Measurements from ENCODE around the gene LRRC25.

LRRC25 gene

DNA sequence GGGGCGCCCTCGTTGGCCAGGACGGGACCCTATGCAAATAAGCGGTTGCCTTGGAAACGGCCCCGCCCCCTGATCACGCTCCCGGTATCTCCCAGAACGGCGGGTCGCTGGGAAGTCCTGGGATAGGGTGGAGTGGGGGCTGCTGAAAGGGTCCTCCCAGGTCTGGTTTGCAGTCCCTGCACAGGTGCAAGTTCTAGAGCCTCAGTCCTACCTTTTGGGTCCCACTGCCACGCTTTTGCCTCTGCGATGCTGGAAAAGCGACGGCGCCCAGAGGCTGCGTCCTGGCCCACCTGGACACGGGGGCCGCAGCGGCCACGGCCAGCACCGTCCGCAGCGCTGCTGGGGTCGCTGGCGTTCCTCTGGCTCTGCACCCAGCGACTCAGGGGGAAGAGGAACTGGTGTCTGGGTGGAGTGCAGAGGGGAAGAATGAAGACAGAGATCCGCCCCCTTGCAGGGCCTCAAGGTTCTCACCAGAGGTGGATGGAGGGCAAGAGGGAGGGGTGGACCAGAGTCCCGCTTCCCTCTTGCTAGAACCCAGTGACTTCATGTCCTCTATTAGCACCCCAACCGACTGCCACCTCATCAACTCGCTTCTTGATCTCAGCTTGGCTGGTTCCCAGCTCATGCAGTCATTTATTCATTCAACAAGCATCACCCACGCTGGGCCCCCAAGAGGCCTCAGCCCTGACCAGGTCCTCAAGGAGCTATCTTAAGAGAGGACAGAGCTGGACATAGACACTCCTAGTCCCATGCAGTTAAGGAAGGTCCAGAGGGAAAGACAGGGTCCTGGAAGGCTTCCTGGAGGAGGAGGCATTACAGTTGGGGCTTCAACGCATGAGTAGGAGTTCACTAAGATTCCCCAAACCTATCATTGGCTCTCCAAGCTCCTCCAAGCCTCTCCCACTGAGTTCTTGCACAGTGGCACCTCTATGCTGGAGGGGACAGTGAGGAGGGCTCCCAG lies at the start of gene LRRC25:
Gene LRRC25, minus strand, starts transcription at position 381 of the 961 bp plus-strand sequence. CDS start 659 bp downstream, outside the sequence.
- DNase-seq (ENCODE audit: low read depth), result no peak

DNA sequence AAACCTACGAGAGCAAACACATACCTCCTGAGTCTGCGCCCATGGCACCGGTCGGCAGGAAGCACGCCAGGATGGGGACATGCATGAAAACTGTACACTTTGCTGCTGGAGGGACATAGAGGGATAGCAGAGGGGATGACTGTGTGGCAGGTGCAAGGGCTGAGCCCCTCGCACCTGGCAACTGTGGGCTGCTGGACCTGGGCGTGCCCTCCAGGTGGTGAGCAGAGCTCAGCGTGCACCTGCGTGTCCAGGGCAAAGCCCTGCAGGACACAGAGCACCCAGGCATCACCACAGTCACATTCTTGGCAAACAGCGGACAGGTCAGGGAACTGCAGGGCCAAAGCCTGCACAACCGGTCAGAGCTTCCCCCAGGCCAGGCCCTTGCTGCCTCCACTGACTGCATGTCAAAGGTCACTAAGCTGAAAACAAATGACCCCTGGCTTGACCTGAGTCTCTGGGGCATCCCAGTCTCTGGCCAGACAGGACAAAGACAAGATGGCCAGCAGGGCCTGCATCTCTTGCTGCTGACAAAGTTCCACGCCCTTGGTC lies 49.5 kb upstream of the LRRC25 start:
- no peak for DNase-seq (ENCODE audit: low read depth)

DNA sequence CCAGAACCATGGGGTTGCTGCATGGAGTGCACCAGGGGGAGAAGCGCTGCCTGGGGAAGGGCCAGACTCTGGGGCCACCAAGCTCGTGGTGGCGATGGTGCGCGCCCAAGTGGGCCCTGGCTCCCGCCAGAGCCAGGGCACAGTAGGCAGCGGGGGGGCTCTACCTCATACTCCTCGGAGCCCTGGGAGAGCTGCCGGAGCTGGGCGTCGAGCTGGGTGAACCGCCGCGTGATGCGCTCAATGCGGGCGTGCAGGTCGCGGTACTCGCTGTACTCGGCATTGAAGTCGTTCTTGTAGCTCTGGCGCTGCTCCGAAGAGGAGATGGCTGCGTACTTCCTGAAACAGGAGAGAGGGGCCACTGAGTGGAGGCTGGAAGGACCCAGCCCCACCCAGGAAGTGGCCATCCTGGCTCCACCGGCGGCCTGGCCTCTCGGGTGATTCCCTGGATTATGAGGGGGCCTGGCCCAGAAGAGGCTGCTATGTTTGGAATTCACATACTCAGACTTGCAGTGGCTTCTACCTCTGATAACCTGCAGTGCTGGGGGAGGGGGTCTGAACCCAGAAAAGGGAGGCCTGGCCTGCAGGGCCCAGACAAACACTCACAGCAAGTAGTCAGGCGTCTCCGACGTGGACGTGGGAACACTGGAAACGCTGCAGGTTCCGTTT lies 48.9 kb upstream of the LRRC25 start:
- DNase-seq (ENCODE audit: low read depth), result no peak

DNA sequence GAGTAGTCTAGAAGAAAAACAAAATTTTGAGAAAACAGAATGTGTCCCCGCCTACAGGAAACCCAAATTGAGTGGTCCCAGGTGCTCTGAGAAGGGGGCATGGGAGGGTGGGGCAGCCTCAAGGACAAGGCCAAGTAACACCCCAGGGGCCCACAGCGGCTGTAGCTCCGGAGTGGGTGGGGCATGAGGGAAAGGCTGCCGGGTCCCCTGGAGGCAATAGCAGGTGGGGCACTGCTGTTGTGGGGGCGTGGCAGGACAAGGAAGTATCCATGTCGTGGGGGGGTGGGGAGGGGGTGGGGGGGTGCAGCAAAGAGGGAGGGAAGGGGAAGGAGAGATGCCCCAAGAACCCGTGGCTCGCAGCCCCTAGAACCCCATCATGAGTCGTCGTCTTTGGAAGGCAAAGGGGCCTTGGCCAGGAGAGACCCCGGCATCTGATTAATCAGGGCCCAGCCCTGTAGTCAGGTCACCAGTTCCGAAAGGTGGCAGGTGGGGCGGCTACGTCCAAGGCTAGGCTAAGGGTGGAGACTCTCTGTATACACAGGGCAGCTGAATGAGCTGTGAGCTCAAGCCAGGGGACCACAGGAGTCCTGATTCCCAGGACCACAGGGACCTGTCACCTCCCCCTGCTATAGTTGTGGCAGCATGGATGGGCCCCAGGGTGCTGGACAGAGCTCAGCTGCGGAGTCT lies 48.0 kb upstream of the LRRC25 start:
- no peak for DNase-seq (ENCODE audit: low read depth)

DNA sequence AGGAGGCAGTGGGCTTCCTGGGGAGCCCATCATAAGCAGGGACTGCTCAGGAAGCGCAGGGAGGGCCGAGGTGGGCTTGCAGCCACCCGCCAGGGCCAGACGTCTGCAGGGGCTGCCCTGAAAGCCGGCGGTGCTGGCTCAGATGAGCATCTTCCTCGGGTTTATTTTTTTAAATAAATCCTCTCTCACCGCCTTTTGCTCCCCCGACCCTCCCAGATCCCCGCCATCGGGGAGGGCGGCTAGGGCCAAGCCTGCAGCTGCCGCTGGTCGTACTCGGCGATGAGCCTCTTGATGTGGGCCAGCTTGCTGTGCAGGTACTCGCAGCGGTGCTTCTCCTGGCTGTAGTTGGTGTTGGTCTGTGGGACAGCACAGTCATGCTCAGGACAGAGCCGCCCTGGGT lies 47.1 kb upstream of the LRRC25 start:
- no peak for DNase-seq (ENCODE audit: low read depth)

DNA sequence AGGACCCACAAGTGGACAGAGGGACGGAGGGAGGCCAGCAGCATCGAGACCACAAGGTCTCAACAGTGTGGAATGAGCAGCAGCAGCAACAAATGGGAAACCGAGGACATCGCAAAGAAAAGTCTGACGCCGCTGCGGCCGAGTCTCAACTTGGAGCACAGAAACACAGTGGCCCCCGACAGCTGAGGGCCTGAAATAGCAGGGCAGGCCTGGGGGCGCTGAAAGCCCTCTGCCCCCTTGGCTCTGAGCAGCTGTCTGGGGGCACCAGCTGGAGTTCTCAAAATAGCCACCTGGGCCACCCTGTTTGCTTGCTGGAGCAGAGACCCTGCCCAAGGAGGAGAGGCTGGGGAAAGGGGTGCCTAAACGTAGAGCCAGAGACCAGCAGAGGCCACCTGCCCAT lies 46.4 kb upstream of the LRRC25 start:
- no peak for DNase-seq (ENCODE audit: low read depth)

DNA sequence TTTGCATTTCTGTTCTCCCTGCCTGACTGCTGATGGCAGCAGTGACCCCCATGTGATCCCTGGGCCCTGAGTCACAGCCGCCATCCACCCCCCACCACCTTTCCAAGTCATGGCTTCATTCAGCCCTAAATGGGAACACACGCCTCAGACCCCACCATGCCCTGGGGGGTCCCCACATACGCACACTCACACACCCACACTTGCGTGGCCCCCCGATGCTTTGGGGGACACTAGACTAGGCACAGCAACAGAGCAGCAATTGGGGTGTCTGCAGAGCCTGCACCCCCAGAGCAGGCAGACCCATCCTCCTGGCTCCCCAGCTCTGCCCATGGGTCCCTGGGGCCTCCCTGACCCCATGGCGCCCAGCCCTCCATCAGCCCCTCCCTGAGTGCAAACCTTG lies 46.0 kb upstream of the LRRC25 start:
- no peak for DNase-seq (ENCODE audit: low read depth)

DNA sequence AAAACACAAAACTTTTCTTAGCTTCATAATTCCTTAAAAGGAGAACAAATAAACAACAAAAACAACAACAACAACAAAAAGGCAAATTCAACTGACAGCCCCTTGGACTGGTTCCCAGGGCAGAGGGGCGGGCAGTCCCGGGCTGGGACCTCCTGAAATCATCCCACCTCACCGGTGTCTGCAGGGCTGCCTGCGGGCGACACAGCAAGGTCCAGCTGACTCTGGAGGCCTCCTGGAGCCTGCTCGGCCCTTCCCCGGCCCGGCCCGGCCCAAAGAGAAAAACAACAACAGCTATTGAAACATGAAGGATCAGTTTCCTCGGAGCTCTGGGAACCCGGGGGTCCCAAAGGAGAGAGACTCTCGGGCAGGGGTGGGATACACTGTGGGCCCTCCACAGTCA lies 45.5 kb upstream of the LRRC25 start:
- no peak for DNase-seq (ENCODE audit: low read depth)

DNA sequence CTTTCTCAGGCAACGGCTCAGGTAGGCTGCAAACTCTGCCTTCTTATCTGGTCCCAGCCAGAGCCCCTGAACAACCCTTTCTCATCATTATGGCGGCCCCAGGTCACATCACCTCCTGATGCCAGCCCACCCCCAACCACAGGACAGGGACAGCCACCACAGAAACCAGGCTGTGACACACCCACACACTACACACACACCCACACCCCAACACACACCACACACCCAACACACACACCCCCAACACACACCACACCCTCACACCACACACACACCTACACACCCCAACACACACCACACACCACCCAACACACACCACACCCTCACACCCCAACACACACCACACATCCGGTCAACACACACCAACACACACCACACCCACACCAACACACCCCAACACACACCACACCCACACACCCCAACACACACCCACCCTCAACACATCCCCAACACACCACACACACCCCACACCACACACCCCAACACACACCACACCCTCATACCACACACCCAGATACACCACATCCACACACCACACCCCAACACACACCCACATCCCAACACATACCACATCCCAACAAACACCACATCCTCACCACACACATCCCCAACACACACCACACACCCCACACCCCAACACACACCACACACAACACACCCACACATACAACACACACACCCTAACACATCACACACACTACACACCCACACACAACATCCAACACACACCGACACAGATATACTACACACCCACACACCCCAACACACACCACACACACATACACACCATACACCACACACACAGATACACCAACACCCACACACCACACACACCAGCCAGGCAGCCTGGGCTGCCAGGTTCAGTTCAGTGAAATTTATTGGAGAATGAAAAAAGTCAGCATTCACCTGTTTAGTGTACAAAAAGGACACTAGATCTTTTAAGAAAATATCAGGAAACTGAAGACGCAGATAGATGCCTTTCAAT lies 44.7 kb upstream of the LRRC25 start:
- no peak for DNase-seq (ENCODE audit: low read depth)

DNA sequence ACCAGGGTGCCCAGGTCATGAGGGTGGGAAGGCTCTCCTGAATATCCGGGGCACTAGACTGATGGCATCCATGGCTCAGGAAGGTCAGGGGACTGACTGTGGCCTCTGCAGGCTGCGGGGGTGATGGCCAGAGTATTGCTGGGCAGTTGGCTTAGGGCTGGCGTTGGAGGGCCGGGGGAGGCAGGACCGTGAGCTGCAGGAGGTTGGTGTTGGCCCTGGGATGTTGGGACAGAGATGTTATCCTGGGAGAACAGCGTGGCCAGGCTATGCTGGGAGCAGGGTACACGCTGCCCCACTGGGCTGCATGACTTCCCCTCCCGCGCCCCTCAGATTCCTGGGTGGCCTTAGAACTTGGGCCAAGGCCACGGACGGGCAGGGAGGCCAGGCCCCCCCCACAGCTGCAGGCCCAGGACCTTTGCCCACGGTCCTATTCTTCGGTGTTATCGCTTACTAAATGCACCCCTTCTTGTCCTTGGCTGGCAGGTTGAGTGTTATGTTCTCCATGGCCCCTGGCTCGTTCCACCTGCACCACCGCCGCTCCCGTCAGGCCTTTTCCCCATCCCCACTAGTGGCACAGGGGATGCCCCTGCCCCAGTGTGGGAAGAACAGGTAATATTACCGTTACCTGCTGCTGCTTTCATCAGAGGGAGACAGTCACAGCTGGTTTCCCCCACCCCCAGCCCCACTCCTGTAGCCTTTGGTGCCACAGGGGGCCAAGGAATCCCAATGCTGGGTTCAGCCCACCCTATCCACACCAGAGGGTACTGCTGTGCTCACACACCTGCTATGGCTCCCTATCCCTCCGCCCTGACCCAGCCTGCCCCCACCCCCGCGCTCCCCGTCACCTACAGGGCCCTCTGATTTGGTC lies 43.7 kb upstream of the LRRC25 start:
- DNase-seq (ENCODE audit: low read depth), result no peak

DNA sequence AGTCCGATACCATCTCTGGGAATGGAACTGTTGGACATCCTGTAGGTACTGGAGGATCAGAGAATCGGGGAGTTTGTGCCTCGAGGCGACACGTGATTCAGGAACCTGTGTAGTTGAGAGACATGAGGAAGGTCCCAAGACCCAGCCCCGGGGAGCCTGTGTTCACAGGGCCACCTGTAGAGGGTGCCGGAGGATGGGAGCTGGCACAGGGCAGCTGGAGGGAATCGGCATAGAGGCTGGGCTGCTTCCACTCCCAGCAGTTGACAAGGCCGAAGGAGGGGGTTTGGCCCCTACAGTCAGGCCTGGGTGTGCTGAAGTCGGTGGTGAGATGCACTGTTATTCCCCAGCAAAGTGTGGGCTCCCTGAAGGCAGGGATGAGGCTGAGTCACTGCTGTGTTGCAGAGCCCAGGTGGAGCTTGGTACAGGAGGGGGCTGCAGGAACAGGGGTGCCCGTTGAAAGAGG lies 43.0 kb upstream of the LRRC25 start:
- DNase-seq (ENCODE audit: low read depth), result no peak

DNA sequence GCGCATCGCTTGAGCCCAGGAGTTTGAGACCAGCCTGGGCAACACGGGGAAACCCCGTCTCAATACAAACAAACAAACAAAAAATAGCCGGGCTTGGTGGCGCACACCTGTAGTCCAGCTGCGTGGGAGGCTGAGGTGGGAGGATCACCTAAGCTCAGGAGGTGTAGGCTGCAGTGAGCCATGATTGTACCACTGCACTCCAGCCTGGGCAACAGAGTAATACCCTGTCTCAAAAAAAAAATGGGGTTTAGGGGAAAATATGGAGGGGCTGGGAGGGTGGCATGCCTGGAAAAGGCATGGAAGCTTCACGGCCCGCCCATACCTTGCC lies 42.5 kb upstream of the LRRC25 start:
- DNase-seq (ENCODE audit: low read depth), result no peak

DNA sequence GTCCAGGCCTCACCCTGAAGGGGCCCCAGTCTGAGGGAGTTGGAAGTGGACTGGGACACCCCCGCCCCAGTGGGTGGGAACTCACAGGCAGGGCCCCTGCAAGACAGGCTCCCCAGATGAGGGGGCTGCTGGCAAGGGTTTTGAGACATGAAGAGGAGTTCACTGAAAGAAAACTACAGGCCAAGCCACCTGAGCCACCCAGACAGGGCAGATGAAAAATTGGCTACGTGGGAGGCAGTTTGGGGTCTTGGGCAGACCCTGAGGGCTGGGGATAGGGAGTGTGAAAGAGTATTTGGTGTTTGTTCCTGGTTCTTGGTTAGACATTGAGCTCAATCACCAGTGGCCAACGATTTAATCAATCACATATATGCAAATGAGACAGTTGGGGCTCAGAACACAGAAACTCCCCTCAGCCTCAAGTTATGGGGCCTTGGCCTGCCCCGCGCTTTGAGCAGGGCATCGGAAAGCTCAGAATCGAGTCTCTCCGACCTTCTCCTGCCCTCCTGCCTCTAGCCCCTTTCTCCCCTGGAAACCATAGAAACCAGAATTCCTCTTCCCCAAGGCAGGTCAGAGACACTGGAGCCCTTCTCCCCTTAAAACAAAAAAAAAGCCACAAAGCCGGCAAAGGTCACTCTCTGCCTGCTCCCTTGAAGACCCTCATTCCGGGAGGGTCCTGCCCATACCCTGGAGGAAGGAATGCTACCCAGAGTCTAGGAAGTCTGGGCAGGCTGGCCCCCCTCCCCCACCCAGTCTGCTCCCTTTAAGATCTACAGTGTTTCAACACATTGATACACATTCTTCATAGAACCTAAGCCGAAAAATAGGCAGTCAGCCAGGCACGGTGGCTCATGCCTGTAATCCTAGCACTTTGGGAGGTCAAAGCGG lies 41.8 kb upstream of the LRRC25 start:
- no peak for DNase-seq (ENCODE audit: low read depth)

DNA sequence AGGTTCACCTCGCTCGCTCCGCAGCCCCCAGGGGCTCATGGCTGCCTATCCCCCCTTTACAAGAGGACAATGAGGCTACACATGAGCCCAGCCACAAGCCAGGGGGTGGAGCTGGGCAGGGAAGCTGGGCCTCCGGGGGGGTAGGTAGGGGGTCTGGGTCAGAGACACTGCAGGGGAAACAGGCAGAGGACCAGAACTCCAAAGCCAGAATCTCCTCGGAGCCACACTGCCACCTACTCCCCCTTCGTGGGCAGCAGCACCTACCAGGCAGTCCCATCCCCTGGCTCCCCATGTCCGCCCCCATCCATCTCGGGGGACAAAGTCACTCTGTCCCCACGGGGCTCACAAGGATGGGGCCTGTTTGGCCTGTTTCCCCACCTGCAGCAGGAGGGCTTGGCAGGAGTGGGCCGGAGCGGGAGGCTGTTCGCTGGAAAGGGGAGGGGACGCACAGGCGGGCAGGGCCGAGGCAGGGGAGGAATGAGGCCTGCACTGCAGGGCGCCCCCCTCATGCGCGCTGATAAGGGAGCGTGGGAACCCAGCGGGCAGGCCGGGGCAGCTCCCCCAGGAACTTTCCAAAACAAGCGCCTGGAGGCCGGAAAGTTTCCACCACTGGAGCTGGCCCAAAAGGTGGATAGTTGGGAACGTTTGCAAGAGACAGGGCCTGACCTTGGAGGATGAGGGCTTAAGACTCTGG lies 41.1 kb upstream of the LRRC25 start:
- DNase-seq (ENCODE audit: low read depth), result no peak

DNA sequence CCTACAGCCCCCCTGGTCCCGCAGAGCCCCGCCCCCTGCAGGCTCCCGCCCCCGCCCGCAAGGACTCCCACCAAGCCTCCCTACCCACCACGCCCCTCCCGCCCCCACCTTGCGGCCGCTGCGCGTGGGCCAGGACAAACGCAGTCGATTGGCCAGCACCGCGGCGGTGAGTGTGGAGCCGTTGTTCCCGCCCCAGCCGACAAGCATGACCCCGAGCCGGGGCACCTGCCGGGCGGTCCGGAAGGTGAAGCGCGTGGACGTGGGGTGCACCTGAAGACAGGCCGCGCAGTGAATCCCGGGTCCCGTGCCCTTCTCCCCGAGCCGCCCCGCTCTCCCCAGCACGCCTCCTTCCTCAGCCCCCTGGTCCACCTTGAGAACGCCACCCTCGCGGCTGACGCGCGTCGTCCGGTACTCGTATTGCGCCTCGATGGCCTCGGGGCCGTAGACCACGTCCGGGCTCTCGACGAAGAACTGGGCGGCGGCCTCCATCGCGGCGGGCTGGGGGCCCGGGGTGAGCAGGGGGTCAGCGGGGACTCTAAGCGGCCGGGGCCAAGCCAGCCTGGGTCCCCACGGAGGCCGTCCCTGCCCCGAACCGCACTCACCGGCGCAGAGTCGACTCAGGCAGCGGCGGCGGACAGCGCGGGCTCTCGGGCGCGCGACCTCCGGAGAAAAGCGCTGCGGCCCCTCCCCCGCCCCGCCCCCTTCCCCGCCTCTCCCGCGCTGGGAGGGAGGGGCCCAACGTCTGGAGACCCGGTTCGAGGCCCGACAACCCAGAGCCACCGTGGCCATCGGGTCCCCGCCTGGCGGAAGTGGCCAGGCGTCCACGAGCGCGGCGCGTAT lies 40.3 kb upstream of the LRRC25 start, which contains the start of gene ISYNA1:
Gene ISYNA1, minus strand, starts transcription at position 643 of the 840 bp plus-strand sequence. Its CDS starts 154 bp downstream, at position 489.
- peak; percentile 54 for DNase-seq (ENCODE audit: low read depth)

DNA sequence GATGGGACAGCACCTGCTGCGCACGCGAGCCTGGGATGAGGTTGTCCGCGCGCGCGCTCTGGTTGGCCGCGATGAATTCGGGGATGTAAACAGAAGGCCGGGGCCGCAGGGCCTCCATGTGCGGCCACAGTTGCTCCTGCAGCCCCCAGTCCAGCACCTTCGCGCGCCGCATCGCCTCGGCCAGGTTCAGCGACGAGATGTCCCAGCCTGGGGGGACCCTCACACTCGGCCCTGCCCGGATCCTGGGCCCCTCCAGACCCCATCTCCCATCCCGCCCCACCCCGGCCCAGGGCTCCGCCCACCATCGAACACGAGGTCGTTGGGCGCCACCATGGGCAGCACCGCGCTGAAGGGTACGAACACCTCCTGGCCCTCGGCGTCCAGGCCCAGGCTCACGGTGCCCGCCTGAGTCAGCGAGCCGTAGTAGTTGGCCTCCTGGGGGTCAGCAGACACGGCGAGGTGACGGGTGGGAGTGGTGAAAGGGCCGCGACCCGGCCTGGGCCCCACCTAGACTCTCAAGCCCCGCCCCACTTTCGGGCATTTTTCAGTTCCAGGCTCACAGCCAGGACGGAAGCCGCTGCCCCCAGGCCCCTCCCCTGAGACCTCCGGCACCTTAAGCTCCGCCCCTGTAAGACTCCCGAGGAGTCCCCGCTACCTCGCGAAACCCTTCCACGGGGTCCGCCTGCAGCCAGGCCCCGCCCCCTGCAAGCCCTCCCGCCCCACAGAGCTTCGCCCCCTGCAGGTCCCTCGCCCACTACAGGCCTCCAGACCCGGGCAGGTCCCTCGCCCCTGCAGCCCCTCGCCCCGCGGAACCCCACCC lies 39.5 kb upstream of the LRRC25 start:
- peak; percentile 67 for DNase-seq (ENCODE audit: low read depth)

Measured in stimulated activated CD4-positive, alpha-beta T cell treated with anti-CD3 and anti-CD28 coated beads, Interleukin-2, amount 100 ng/mL, for 4 hours (primary cell).